ENCODE results near the gene KLK14. TPM values are rescaled to one million over a fixed set of nuclear protein-coding genes. Genes with fewer than 3 reads are reported as not detected.

KLK14 gene
- total RNA-seq, 4 donors from 2014 or later: not detected

GRCh38 chr19:51036519-51036918, 46.2 kb downstream of the KLK14 start:
- ATAC-seq (ENCODE audit: low FRiP score): no peak
- TF ChIP-seq CTCF (IDR thresholded peaks at IDR 0.05): no peak
- DNase-seq (ENCODE audit: low spot score): no peak

- ATAC-seq (ENCODE audit: low FRiP score) (no peak), DNase-seq (ENCODE audit: low spot score) (no peak)
- no peak for TF ChIP-seq CTCF (IDR thresholded peaks at IDR 0.05)
Observed at GRCh38 chr19:51034704-51035103, 48.0 kb downstream of the KLK14 start, which contains the start of gene KLK12. Gene KLK12 (minus strand): TSS chr19:51035002. CDS start chr19:51034621, 381 bp downstream.

GRCh38 chr19:51031880-51032225, 50.8 kb downstream of the KLK14 start:
- no peak for TF ChIP-seq CTCF (IDR thresholded peaks at IDR 0.05)
- no peak for DNase-seq (ENCODE audit: low spot score)
- no peak for ATAC-seq (ENCODE audit: low FRiP score)

GRCh38 chr19:51031220-51031879, 51.3 kb downstream of the KLK14 start:
- ATAC-seq (ENCODE audit: low FRiP score) (no peak), DNase-seq (ENCODE audit: low spot score) (no peak)
- TF ChIP-seq CTCF (IDR thresholded peaks at IDR 0.05): no peak

GRCh38 chr19:51030631-51031030, 52.1 kb downstream of the KLK14 start:
- no peak for TF ChIP-seq CTCF (IDR thresholded peaks at IDR 0.05)
- ATAC-seq (ENCODE audit: low FRiP score): no peak
- DNase-seq (ENCODE audit: low spot score): no peak

- TF ChIP-seq CTCF (IDR thresholded peaks at IDR 0.05): no peak
- DNase-seq (ENCODE audit: low spot score): no peak
- ATAC-seq (ENCODE audit: low FRiP score): no peak
Observed at GRCh38 chr19:51029718-51030117, 53.0 kb downstream of the KLK14 start.

Other genes starting within 250 kb of the KLK14 start
- not detected for gene KLK15, start 249.3 kb downstream of the KLK14 start, total RNA-seq
- not detected for gene KLK3, start 228.0 kb downstream of the KLK14 start, total RNA-seq
- gene KLK2, start 209.4 kb downstream of the KLK14 start, total RNA-seq: not detected
- gene KLK4, start 171.5 kb downstream of the KLK14 start, total RNA-seq: not detected
- gene KLK5, start 129.8 kb downstream of the KLK14 start, total RNA-seq: 10 to 100 TPM in 1 of 4 donors, 1 to 10 TPM in 2, not detected in 1; 3.3 to 12.2 (median 9.7) TPM
- gene KLK6, start 113.3 kb downstream of the KLK14 start, total RNA-seq: not detected
- gene KLK7, start 99.0 kb downstream of the KLK14 start, total RNA-seq: 10 to 100 TPM in 2 of 4 donors, 1 to 10 TPM in 1, not detected in 1; 3.6 to 61.7 (median 16.6) TPM
- gene KLK8, start 81.3 kb downstream of the KLK14 start, total RNA-seq: 10 to 100 TPM in 1 of 4 donors, 1 to 10 TPM in 2, not detected in 1; 2.8 to 15.0 (median 3.4) TPM
- gene KLK10, start 63.2 kb downstream of the KLK14 start, total RNA-seq: 10 to 100 TPM in 1 of 4 donors, 1 to 10 TPM in 2, not detected in 1; 1.6 to 14.2 (median 9.8) TPM
- 100 to 1,000 TPM in 1 of 4 donors, 10 to 100 TPM in 2, not detected in 1; 21.6 to 116 (median 34.0) TPM for gene KLK11, start 56.3 kb downstream of the KLK14 start, total RNA-seq
- not detected for gene KLK12, start 47.9 kb downstream of the KLK14 start, total RNA-seq
- not detected for gene KLK13, start 17.8 kb downstream of the KLK14 start, total RNA-seq
- gene CTU1, start 25.5 kb upstream of the KLK14 start, total RNA-seq: 10 to 100 TPM in 2 of 4 donors, 1 to 10 TPM in 2; 7.1 to 14.2 (median 9.5) TPM
- gene SIGLEC9, start 42.0 kb upstream of the KLK14 start, total RNA-seq: 10 to 100 TPM in 3 of 4 donors, 1 to 10 TPM in 1; 3.5 to 25.0 (median 20.4) TPM
- 10 to 100 TPM in 1 of 4 donors, 1 to 10 TPM in 3; 1.9 to 10.7 (median 6.3) TPM for gene SIGLEC7, start 59.4 kb upstream of the KLK14 start, total RNA-seq
- gene CD33, start 142.2 kb upstream of the KLK14 start, total RNA-seq: 10 to 100 TPM in 3 of 4 donors, 1 to 10 TPM in 1; 7.1 to 22.3 (median 18.0) TPM
- not detected for gene SIGLECL1, start 168.2 kb upstream of the KLK14 start, total RNA-seq
- 1 to 10 TPM in 3 of 4 donors, not detected in 1; 1.4 to 2.9 (median 1.7) TPM for gene IGLON5, start 228.8 kb upstream of the KLK14 start, total RNA-seq